CD14-positive monocyte (primary cell): ENCODE measurements around the gene KCNB1. TPM values are rescaled to one million over a fixed set of nuclear protein-coding genes. Genes with fewer than 3 reads are reported as not detected.

Experiments used
- DNase-seq, 3 donors: peaks; one replicate each; pipeline ENCODE4 v3.0.0-alpha.2; 2011 to 2022
- H2AFZ ChIP-seq: 2 replicates; pipeline ENCODE4 v1.6.0; 2012; ENCODE audit warnings: mild to moderate bottlenecking, low read depth, low read length, inconsistent platforms; ENCODE audit not compliant: insufficient read depth, poor library complexity, severe bottlenecking
- H3K27ac ChIP-seq, 2 donors: 1 replicate in 1 of 2; 2 replicates in 1 of 2; pipeline ENCODE4 v1.5.1; 2012 to 2013; ENCODE audit warnings: low read length in 2 of 2, control low read depth in 1 of 2, inconsistent platforms in 1 of 2, low read depth in 1 of 2, mild to moderate bottlenecking in 1 of 2
- H3K27me3 ChIP-seq, 2 donors: one replicate each; pipeline versions ENCODE4 v1.6.0 to v1.6.1; 2011 to 2013; ENCODE audit warnings: low read length in 2 of 2; ENCODE audit not compliant: control insufficient read depth in 2 of 2, insufficient read depth in 2 of 2
- H3K36me3 ChIP-seq, 2 donors: replicated peaks in 1 of 2; 1 replicate in 1 of 2; 2 replicates in 1 of 2; pipeline versions ENCODE4 v1.5.1 to v1.6.1; 2012 to 2013; ENCODE audit warnings: low read length in 2 of 2, control low read depth in 1 of 2, inconsistent platforms in 1 of 2, mild to moderate bottlenecking in 1 of 2; ENCODE audit not compliant: insufficient read depth in 2 of 2, control insufficient read depth in 1 of 2
- H3K4me1 ChIP-seq, 2 donors: 1 replicate in 1 of 2; 2 replicates in 1 of 2; pipeline versions ENCODE4 v1.5.1 to v1.6.1; 2012 to 2013; ENCODE audit warnings: low read length in 2 of 2, control low read depth in 1 of 2, inconsistent platforms in 1 of 2, mild to moderate bottlenecking in 1 of 2, moderate library complexity in 1 of 2; ENCODE audit not compliant: insufficient read depth in 2 of 2, control insufficient read depth in 1 of 2
- H3K4me2 ChIP-seq: replicated peaks from 2 replicates; pipeline ENCODE3; 2012; ENCODE audit warnings: low read length, moderate library complexity, mild to moderate bottlenecking; ENCODE audit not compliant: poor library complexity, severe bottlenecking; ENCODE audit errors: extremely low read depth
- H3K4me3 ChIP-seq, 3 experiments: fragments of 200-600 bp in 1 of 3; sonication (generic) in 1 of 3; replicated peaks in 1 of 3; 1 replicate in 2 of 3; 2 replicates in 1 of 3; pipeline ENCODE4 v1.5.1; 2011 to 2013; ENCODE audit warnings: low read length in 3 of 3, mild to moderate bottlenecking in 3 of 3, control low read depth in 2 of 3, low read depth in 2 of 3, inconsistent platforms in 1 of 3, moderate library complexity in 1 of 3
- H3K79me2 ChIP-seq: 2 replicates; pipeline ENCODE4 v1.6.0; 2012; ENCODE audit warnings: mild to moderate bottlenecking, control low read depth, inconsistent platforms, low read length, moderate library complexity; ENCODE audit not compliant: insufficient read depth
- H3K9ac ChIP-seq: 2 replicates; pipeline ENCODE4 v1.6.0; 2017; ENCODE audit warnings: low read length, mild to moderate bottlenecking; ENCODE audit not compliant: insufficient read depth, poor library complexity, severe bottlenecking
- H3K9me3 ChIP-seq, 2 donors: replicated peaks in 1 of 2; 1 replicate in 1 of 2; 2 replicates in 1 of 2; pipeline versions ENCODE4 v1.5.1 to v1.6.1; 2012 to 2013; ENCODE audit warnings: low read length in 2 of 2, control low read depth in 1 of 2; ENCODE audit not compliant: control insufficient read depth in 1 of 2, insufficient read depth in 1 of 2
- H4K20me1 ChIP-seq: 2 replicates; pipeline ENCODE4 v1.6.0; 2012; ENCODE audit warnings: mild to moderate bottlenecking, low read length, control low read depth, moderate library complexity; ENCODE audit not compliant: insufficient read depth
- H3K27ac Mint-ChIP-seq, 7 donors: one replicate each; pipeline ENCODE4 v1.8.0; 2020; ENCODE audit warnings: mild to moderate bottlenecking in 7 of 7, mixed read lengths in 7 of 7, moderate library complexity in 6 of 7, inconsistent platforms in 2 of 7
- H3K27me3 Mint-ChIP-seq, 3 donors: one replicate each; pipeline ENCODE4 v1.8.0; 2021 to 2022; ENCODE audit warnings: low read depth in 3 of 3, mild to moderate bottlenecking in 3 of 3, mixed read lengths in 3 of 3, moderate library complexity in 3 of 3, inconsistent platforms in 1 of 3
- H3K36me3 Mint-ChIP-seq, 2 donors: one replicate each; pipeline ENCODE4 v1.8.0; 2020; ENCODE audit warnings: mixed read lengths in 2 of 2, inconsistent platforms in 1 of 2, mild to moderate bottlenecking in 1 of 2
- H3K4me1 Mint-ChIP-seq: one replicate; pipeline ENCODE4 v1.8.0; 2020; ENCODE audit warnings: mild to moderate bottlenecking, mixed read lengths
- H3K4me3 Mint-ChIP-seq, 2 donors: one replicate each; pipeline ENCODE4 v1.8.0; 2020; ENCODE audit warnings: mild to moderate bottlenecking in 2 of 2, mixed read lengths in 2 of 2, moderate library complexity in 1 of 2
- H3K9me3 Mint-ChIP-seq, 7 donors: one replicate each; pipeline ENCODE4 v1.8.0; 2020 to 2022; ENCODE audit warnings: mixed read lengths in 7 of 7, mild to moderate bottlenecking in 6 of 7, moderate library complexity in 6 of 7, inconsistent platforms in 2 of 7
- WGBS: methylation state at CpG from one replicate; pipeline ENCODE4 v1.1.5; 2013; ENCODE audit warnings: missing lambda C conversion rate; ENCODE audit not compliant: insufficient coverage; 5-methylcytosine and 5-hydroxymethylcytosine counted together
- intact Hi-C, 2 donors: fragments of 100-400 bp; cut with micrococcal nuclease; formaldehyde crosslinking; loops; one replicate each; pipeline versions ENCODE4 v1.15.0 to v1.15.1; 2023
- polyA plus RNA-seq, 3 donors: library from polyadenylated mRNA; depleted of rRNA in 1 of 3; unstranded in 2 of 3; stranded (reverse) in 1 of 3; fragments of 300-500 nt in 2 of 3; fragments of >200 nt in 1 of 3; fragmentation: Illumina TruSeq in 2 of 3; gene quantifications; 1 replicate in 2 of 3; 2 replicates in 1 of 3; pipeline ENCODE4 v1.2.3, GENCODE V29; 2012 to 2021
- TF ChIP-seq, protein P1 (sequence below): fragments of 200-600 bp; IDR thresholded peaks from one replicate; pipeline ENCODE4 v1.8.0; 2022; ENCODE audit warnings: antibody characterized with exemption, mild to moderate bottlenecking

The KCNB1 gene
- polyA plus RNA-seq, 3 donors: not detected

DNA sequence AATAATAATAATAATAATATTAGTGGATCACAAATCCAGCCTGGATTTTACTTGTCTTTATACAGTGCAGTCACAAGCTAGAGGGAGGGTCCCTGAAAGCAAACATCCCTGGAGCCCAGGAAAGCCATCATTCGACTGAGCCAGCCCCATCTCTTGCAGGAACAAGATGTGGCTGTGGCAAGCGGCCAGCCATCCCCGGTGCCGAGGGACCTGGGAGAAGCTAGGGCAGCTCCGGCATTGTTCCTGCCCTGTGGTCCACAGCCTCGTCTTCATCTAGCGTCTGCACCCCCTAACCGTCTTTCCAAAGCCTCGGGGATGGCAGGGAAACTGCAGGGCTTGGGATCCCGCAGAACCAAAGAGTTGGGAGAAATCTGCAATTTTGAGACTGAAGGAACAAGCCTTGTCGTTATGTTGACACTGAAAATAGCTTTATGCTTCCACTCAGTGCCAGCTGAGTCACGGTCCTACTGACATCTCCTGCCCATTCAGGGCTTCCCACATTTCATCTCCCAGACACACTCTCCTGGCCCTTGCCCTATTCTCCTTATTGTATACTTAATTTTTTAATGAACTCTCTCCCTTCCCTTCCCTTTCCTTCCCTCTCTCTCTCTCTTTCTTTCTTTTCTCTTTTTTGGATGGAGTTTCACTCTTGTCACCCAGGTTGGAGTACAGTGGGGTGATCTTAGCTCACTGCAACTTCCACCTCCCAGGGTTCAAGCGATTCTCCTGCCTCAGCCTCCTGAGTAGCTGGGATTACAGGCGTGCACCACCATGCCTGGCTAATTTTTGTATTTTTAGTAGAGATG, 142.1 kb downstream of the KCNB1 start:
- no peaks in the 10 kb centered on the region for H3K79me2 ChIP-seq
- no peaks in the 10 kb centered on the region for H3K4me1 ChIP-seq
- H2AFZ ChIP-seq: no peak overlapping the region
- no peak overlapping the region for H3K27ac ChIP-seq
- DNase-seq: no peak
- H3K36me3 Mint-ChIP-seq: no peaks in the 10 kb centered on the region
- H4K20me1 ChIP-seq: no peaks in the 10 kb centered on the region
- no peak overlapping the region for H3K9ac ChIP-seq
- no peak overlapping the region for H3K4me2 ChIP-seq
- WGBS: 91% methylated on average over 11 of the region's 14 CpGs
- TF ChIP-seq, protein P1, sequence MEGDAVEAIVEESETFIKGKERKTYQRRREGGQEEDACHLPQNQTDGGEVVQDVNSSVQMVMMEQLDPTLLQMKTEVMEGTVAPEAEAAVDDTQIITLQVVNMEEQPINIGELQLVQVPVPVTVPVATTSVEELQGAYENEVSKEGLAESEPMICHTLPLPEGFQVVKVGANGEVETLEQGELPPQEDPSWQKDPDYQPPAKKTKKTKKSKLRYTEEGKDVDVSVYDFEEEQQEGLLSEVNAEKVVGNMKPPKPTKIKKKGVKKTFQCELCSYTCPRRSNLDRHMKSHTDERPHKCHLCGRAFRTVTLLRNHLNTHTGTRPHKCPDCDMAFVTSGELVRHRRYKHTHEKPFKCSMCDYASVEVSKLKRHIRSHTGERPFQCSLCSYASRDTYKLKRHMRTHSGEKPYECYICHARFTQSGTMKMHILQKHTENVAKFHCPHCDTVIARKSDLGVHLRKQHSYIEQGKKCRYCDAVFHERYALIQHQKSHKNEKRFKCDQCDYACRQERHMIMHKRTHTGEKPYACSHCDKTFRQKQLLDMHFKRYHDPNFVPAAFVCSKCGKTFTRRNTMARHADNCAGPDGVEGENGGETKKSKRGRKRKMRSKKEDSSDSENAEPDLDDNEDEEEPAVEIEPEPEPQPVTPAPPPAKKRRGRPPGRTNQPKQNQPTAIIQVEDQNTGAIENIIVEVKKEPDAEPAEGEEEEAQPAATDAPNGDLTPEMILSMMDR: no peak
- no peaks in the 10 kb centered on the region for H3K9me3 ChIP-seq
- H3K27ac Mint-ChIP-seq: no peak overlapping the region
- H3K9me3 Mint-ChIP-seq: no peaks in the 10 kb centered on the region
- H3K4me3 Mint-ChIP-seq: no peak overlapping the region
- peaks cover 6 to 15% (median 13%) of the 10 kb centered on the region in 3 donors for H3K27me3 Mint-ChIP-seq
- no peaks in the 10 kb centered on the region for H3K36me3 ChIP-seq
- no peaks in the 10 kb centered on the region for H3K27me3 ChIP-seq
- no peaks in the 10 kb centered on the region for H3K4me1 Mint-ChIP-seq
- intact Hi-C loops: no loop called here
- no peak overlapping the region for H3K4me3 ChIP-seq

- Histone ChIP-seq H3K4me1 (no peaks in the 10 kb centered on the region), H3K36me3 (no peaks in the 10 kb centered on the region), H2AFZ (no peak overlapping the region), H3K27me3 (no peaks in the 10 kb centered on the region), H3K9ac (no peak overlapping the region), H3K9me3 (no peaks in the 10 kb centered on the region), H3K4me3 (no peak overlapping the region), H3K27ac (no peak overlapping the region), H3K4me2 (no peak overlapping the region), H3K79me2 (no peaks in the 10 kb centered on the region), H4K20me1 (no peaks in the 10 kb centered on the region)
- TF ChIP-seq, protein P1: no peak
- no peak overlapping the region for H3K4me3 Mint-ChIP-seq
- H3K27ac Mint-ChIP-seq: no peak overlapping the region
- intact Hi-C loops: loop anchor here in 1 of 2 donors (5.0 kb wide), 1 partner anchor 193 kb away; no protein-coding TSS in a partner anchor
- H3K27me3 Mint-ChIP-seq: peaks cover 3 to 13% (median 12%) of the 10 kb centered on the region in 3 donors
- WGBS: 65% methylated on average over 6 of the region's 9 CpGs
- no peaks in the 10 kb centered on the region for H3K36me3 Mint-ChIP-seq
- no peaks in the 10 kb centered on the region for H3K4me1 Mint-ChIP-seq
- DNase-seq: no peak
- no peaks in the 10 kb centered on the region for H3K9me3 Mint-ChIP-seq
Measured at GRCh38 chr20:49339123-49339522, 143.3 kb downstream of the KCNB1 start.
